Eye (tissue), 1 donor: ENCODE measurements around the gene RABL6.
"Not testable (repeated sequence)": the region's sequence is repeated elsewhere in the genome, so short reads cannot be mapped to it uniquely, and the experiment has no call there.

Experiments
- DNase-seq: peaks from one replicate; pipeline ENCODE4 v3.0.0-alpha.2; 2015

Gene RABL6

DNA sequence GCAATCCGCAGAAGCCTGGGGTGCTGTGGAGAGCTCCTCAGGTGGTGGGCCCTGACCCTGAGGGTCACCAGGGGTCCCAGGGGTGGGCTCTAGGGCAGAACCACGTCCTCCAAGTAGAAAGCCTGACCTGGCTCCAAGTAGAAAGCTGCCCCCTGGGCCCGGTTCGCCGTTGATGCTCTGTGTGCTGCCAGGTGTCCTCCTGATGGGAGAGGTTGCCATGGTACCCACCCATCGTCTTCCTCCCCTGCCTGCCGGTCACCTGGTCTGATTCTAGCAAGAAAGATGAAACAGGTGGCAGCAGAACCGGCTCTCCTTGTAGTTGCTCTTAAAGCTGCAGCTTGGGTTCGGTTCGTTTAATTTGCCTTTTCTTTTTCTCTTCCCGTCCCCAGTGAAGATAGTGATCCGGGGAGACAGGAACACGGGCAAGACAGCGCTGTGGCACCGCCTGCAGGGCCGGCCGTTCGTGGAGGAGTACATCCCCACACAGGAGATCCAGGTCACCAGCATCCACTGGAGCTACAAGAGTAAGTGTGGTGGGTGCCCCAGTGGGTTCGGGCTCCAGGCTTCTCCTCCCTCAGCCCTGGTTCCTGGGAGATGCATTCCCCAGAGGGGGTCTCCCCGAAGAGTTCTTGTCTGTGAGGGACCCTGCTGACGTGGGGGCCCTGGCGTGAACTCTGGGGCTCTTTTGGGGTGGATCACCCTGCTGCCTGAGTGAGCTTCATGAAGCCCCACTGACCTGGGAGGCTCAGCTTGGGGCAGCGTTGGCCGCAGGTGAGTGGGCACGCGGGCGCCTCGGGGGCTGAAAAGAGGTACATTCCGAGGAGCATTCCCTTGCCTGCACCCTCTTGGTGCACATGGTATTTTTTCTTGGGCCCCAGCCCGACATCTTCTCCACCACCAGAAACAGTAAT is 15.6 kb downstream of the RABL6 start:
- no peak for DNase-seq

GRCh38 chr9:136824496-136825225 is 16.9 kb downstream of the RABL6 start:
- no peak for DNase-seq

- DNase-seq: no peak
These were observed 17.8 kb downstream of the RABL6 start for GRCh38 chr9:136825295-136826187.

- DNase-seq: no peak
These were observed 18.4 kb downstream of the RABL6 start for GRCh38 chr9:136826188-136826541.

DNA sequence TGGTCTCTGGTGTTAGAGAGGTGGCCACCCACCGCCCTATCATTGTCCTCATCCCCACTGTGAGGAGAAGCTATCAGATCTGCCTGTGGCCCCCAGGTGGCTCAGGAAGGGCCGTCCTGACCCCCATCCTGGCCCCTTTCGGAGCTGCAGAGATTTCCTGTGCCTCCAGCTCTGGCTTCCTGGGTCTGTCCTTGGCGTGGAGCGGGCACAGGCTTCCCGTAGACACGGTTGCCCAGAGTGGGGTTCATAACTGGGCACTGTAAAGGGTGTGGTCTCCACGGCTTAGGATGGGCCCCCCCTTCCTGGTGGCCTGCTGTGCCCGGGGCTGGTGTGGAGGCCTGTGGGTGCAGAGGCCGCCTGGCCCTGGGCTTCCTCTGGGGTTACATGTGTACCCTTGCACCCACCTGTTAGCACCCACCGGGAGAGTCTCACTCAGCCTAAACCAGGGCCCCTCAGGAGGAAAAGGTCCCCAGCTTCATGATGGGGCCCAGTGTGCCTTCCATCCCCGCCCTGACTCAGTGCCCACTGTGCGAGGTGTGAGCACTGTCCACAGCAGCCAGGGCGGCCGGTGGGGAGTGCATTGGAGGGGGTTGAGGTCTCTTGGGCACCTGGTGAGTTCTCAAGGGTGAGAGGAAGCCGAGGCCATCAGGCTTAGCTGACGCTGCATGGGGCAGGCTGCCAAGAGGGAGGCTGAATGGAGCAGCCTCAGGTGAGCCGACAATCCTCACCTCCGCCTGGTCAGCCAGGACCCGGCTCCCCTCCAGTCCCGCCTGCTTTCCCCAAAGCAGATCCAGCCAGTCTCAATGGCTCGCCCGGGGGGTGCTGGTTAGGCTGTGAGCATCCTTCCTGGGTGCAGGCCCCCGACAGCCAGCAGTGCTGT is 19.2 kb downstream of the RABL6 start:
- no peak for DNase-seq

GRCh38 chr9:136827794-136828473 is 20.2 kb downstream of the RABL6 start:
- no peak for DNase-seq

GRCh38 chr9:136828474-136829140 is 20.9 kb downstream of the RABL6 start:
- no peak for DNase-seq

GRCh38 chr9:136829412-136829811 is 21.7 kb downstream of the RABL6 start:
- DNase-seq: no peak

DNA sequence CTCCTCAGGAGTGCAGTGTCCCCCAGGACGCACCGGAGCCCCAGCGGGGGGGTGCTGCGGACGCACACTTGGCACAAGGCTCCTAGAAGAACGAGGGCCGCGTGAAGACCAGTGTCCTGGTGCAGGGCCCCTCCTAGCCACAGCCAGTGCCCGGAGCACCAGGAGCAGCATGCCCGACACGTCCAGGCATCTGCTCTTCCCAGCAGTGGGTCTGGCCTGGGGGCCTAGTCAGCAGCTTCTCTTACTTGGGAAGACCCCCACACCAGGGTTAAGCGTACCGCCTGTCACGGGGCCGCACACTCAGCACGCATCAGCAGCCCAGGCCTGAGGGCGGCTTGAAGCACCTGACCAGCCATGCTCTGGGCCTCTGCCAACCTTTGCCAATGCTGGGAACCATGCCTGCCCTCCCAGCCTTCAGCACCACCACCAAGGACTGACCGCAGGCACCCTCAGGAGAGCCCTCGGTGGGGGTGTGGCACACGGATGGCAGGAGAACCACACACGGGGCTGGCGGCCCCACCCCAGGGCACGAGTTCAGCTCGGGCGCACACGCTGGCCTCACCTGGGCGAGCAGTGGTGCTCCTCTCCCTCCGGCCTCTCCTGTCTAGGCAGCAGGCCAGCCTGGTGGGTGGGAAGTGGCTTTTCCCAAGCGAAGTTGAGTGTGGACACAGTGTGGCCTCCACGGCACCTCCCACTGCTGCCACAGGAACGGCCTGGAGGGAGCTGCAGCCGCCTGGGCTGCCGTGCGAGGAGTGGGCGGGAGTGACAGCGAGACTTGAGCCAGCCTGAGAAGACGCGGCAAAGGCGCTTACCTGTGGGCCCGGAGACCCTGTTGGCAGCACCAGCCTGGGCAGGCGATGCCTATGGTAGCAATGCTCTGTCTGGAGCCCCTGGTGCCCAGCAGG is 22.5 kb downstream of the RABL6 start:
- no peak for DNase-seq

- no peak for DNase-seq
These were observed 23.4 kb downstream of the RABL6 start for GRCh38 chr9:136831002-136831719.

GRCh38 chr9:136831720-136832104 is 24.0 kb downstream of the RABL6 start:
- DNase-seq: no peak

DNA sequence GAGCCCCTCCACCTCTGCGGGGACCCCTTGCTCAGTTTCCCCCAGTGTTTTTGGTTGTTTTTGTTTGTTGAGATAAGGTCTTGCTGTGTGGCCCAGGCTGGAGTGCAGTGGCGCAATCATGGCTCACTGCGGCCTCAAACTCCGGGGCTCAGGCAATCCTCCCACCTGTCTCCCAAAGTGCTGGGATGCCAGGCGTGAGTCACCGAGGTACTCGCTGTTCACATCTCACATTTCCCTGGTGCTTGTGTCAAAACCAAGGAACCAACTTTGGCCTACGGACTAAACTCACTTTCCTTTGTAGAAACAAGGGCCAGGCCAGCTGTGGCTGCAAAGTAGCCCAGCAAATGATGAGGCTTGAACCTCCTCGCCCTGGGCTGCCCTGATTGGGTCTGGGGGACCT is 24.8 kb downstream of the RABL6 start:
- DNase-seq: no peak

GRCh38 chr9:136833381-136834048 is 25.8 kb downstream of the RABL6 start:
- not testable (repeated sequence) for DNase-seq

GRCh38 chr9:136835162-136835931 is 27.6 kb downstream of the RABL6 start:
- no peak for DNase-seq

- no peak for DNase-seq
These were observed 28.5 kb downstream of the RABL6 start for GRCh38 chr9:136835932-136836904.

- DNase-seq: no peak
These were observed 29.6 kb downstream of the RABL6 start for GRCh38 chr9:136837146-136837855.
